Mesendoderm (in vitro differentiated cells): Measurements from ENCODE around the gene IL15RA.
"Not testable (repeated sequence)": the region's sequence is repeated elsewhere in the genome, so short reads cannot be mapped to it uniquely, and the experiment has no call there.

Experiments
- DNase-seq: peaks from one replicate; pipeline ENCODE4 v3.0.0; 2013
- H2AK5ac ChIP-seq: 2 replicates; pipeline ENCODE4 v1.6.1; 2013; ENCODE audit warnings: low read length, inconsistent platforms
- H2BK120ac ChIP-seq: 2 replicates; pipeline ENCODE4 v1.6.1; 2013; ENCODE audit warnings: low read depth, mild to moderate bottlenecking, low read length, moderate library complexity, mixed read lengths
- H2BK15ac ChIP-seq: replicated peaks from 2 replicates; pipeline ENCODE4 v1.6.1; 2013; ENCODE audit warnings: low read depth, mild to moderate bottlenecking, moderate library complexity
- H2BK5ac ChIP-seq: 2 replicates; pipeline ENCODE4 v1.6.1; 2013; ENCODE audit warnings: low read length, inconsistent platforms
- H3K18ac ChIP-seq: 2 replicates; pipeline ENCODE4 v1.6.1; 2013; ENCODE audit warnings: mild to moderate bottlenecking, low read length, mixed read lengths
- H3K23ac ChIP-seq: one replicate; pipeline ENCODE4 v1.6.1; 2013; ENCODE audit warnings: low read length
- H3K27ac ChIP-seq: 2 replicates; pipeline ENCODE4 v1.5.1; 2013; ENCODE audit warnings: low read depth, mild to moderate bottlenecking, inconsistent platforms, low read length, moderate library complexity
- H3K27me3 ChIP-seq: 2 replicates; pipeline ENCODE4 v1.6.1; 2013; ENCODE audit warnings: low read length, control low read depth, mild to moderate bottlenecking, inconsistent platforms; ENCODE audit not compliant: insufficient read depth, poor library complexity
- H3K36me3 ChIP-seq: 2 replicates; pipeline ENCODE4 v1.6.1; 2013; ENCODE audit warnings: low read length, inconsistent platforms; ENCODE audit not compliant: control insufficient read depth, insufficient read depth
- H3K4ac ChIP-seq: one replicate; pipeline ENCODE4 v1.6.1; 2013; ENCODE audit warnings: low read depth, mild to moderate bottlenecking, low read length, moderate library complexity
- H3K4me1 ChIP-seq: 2 replicates; pipeline ENCODE4 v1.6.1; 2013; ENCODE audit warnings: low read depth, low read length, inconsistent platforms; ENCODE audit not compliant: control insufficient read depth
- H3K4me2 ChIP-seq: 2 replicates; pipeline ENCODE4 v1.6.1; 2013; ENCODE audit warnings: low read length
- H3K4me3 ChIP-seq: 2 replicates; pipeline ENCODE4 v1.5.1; 2013; ENCODE audit warnings: mild to moderate bottlenecking, low read length
- H3K56ac ChIP-seq: one replicate; pipeline ENCODE4 v1.6.1; 2013; ENCODE audit warnings: low read length
- H3K79me1 ChIP-seq: 2 replicates; pipeline ENCODE4 v1.6.1; 2013; ENCODE audit warnings: low read length, inconsistent platforms
- H3K79me2 ChIP-seq: 2 replicates; pipeline ENCODE4 v1.6.1; 2013; ENCODE audit warnings: mild to moderate bottlenecking, low read length; ENCODE audit not compliant: control insufficient read depth, insufficient read depth
- H3K9ac ChIP-seq: 2 replicates; pipeline ENCODE4 v1.6.1; 2013; ENCODE audit warnings: low read length, inconsistent platforms
- H4K5ac ChIP-seq: one replicate; pipeline ENCODE4 v1.6.1; 2013; ENCODE audit warnings: low read length
- H4K8ac ChIP-seq: one replicate; pipeline ENCODE4 v1.6.1; 2013; ENCODE audit warnings: low read depth, mild to moderate bottlenecking, control low read depth, low read length, moderate library complexity
- WGBS: extraction: QIAGEN DNeasy Blood & Tissue Kit; methylation state at CpG from one replicate; pipeline ENCODE4 v1.1.7; 2013; ENCODE audit warnings: low lambda C conversion rate, missing lambda C conversion rate; ENCODE audit not compliant: insufficient coverage; ENCODE audit errors: extremely low coverage; 5-methylcytosine and 5-hydroxymethylcytosine counted together

IL15RA gene

DNA sequence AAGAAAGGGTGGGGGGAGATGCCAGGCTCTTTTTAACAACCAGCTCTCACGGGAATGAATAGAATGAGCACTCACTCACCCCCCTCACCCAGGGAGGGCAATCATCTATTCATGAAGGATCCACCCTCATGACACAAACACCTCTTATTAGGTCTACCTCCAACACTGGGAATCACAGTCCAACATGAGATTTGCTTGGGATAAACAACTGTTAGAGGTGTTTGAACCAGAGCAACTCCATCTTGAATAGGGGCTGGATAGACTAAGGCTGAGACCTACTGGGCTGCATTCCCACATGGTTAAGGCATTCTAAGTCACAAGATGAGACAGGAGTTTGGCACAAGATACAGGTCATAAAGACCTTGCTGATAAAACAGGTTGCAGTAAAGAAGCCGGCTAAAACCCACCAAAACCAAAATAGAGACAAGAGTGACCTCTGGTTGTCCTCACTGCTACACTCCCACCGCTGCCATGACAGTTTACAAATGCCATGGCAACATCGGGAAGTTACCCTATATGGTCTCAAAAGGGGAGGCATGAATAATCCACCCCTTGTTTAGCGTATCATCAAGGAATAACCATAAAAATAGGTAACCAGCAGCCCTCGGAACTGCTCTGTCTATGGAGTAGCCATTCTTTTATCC, 27.9 kb upstream of the IL15RA start:
- H3K79me1 ChIP-seq, H3K4me1 ChIP-seq, H3K4ac ChIP-seq, H3K27ac ChIP-seq, H3K9ac ChIP-seq, H3K23ac ChIP-seq, H2BK5ac ChIP-seq, H3K56ac ChIP-seq, H2AK5ac ChIP-seq, H4K5ac ChIP-seq, H3K36me3 ChIP-seq, DNase-seq, H3K79me2 ChIP-seq, H3K4me2 ChIP-seq, H4K8ac ChIP-seq, H3K18ac ChIP-seq, H3K27me3 ChIP-seq, H2BK120ac ChIP-seq, H3K4me3 ChIP-seq, H2BK15ac ChIP-seq: not testable (repeated sequence)
- WGBS = no CpG with 5 or more reads among the region's 6 CpGs

DNA sequence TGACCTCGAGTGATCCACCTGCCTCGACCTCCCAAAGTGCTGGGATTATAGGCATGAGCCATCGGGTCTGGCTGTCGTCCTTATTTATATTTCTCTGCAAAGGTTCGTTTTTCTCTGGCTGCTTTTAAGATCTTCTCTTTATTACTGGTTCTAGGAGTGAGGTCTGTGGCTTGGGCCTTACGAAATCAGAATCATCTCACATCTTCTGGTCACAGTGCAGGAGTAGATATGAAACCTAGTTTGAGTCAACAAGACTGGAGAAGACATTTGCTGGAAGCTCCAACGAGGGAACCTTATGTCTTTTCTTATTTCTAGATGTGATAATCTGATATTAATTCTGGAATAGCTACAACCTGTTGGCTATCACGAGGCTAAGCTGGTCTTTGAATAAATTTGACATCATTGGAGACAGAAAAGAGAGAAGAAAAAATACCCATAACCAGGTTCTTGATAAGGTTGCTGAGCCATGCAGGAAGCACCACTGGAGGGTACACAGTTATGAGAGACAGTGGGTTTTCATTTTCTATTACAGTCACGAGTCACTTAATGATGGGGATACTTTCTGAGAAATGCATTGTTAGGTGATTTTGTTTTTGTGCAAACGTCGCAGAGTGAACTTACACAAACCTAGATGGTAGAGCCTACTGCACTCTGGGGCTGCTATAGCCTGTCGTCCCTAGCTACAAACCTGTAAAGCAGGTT, 25.6 kb upstream of the IL15RA start:
- Histone ChIP-seq H3K27me3 (no peaks in the 10 kb centered on the region), H3K79me2 (no peaks in the 10 kb centered on the region)
- no CpG with 5 or more reads among the region's 12 CpGs for WGBS

DNA sequence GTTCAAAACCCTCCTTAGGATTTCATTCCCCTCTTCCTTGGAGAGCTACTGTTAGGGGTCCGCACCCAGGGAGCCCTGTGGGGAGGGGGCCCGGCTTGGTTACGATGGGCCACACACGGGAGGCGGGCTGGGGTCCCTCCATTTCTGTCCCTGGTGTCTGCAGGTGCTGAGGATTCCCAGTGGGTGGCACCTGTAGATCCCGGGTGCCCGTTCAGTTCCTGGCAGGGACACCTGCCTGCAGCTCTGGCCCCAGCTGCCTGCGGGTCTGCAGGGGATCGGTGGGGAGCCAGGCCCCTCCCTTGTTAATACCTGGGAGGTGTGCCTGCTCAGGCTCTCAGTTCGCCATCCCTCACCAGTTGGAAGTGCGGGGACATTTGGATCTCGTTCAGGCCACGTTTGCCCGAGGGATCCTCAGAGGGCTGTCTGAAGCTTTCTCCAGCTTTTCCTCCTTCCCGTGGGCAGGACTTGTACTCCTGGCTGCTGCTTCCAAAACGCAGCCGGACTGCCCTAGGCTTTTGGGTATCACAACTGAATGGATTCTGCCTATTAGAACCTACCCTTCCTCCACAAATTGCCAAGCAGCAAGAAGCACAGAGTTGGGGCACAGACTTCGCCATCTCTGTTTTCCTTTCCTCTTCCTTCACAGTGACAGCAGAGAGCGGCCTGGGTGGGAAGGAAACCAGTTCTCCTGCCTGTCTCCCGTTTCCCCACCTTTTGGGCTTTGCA, 22.3 kb upstream of the IL15RA start:
- H3K79me2 ChIP-seq = no peaks in the 10 kb centered on the region
- H3K18ac ChIP-seq = no peak overlapping the region
- H3K56ac ChIP-seq = no peak overlapping the region
- no peak overlapping the region for H2AK5ac ChIP-seq
- no peaks in the 10 kb centered on the region for H3K79me1 ChIP-seq
- no peak overlapping the region for H2BK120ac ChIP-seq
- no peak overlapping the region for H3K23ac ChIP-seq
- H3K36me3 ChIP-seq = no peaks in the 10 kb centered on the region
- no peak overlapping the region for H3K4me3 ChIP-seq
- no peak for DNase-seq
- H4K5ac ChIP-seq = no peak overlapping the region
- no peaks in the 10 kb centered on the region for H3K27me3 ChIP-seq
- no CpG with 5 or more reads among the region's 20 CpGs for WGBS
- no peak overlapping the region for H3K9ac ChIP-seq
- H2BK15ac ChIP-seq = no peak overlapping the region
- H2BK5ac ChIP-seq = no peak overlapping the region
- no peak overlapping the region for H3K27ac ChIP-seq
- H3K4me2 ChIP-seq = no peak overlapping the region
- no peak overlapping the region for H4K8ac ChIP-seq
- H3K4ac ChIP-seq = no peak overlapping the region
- H3K4me1 ChIP-seq = no peaks in the 10 kb centered on the region

More for the DNA sequence above, 25.6 kb upstream of the IL15RA start:
- H3K4me2 ChIP-seq = no peak overlapping the region
- no peak overlapping the region for H3K4ac ChIP-seq
- DNase-seq = no peak
- H3K18ac ChIP-seq = no peak overlapping the region
- no peak overlapping the region for H2BK5ac ChIP-seq
- H4K8ac ChIP-seq = no peak overlapping the region
- H2BK15ac ChIP-seq = no peak overlapping the region
- H2BK120ac ChIP-seq = no peak overlapping the region
- no peak overlapping the region for H4K5ac ChIP-seq
- H2AK5ac ChIP-seq = no peak overlapping the region
- H3K27ac ChIP-seq = no peak overlapping the region
- H3K36me3 ChIP-seq = no peaks in the 10 kb centered on the region
- no peaks in the 10 kb centered on the region for H3K4me1 ChIP-seq
- H3K79me1 ChIP-seq = no peaks in the 10 kb centered on the region
- no peak overlapping the region for H3K9ac ChIP-seq
- no peak overlapping the region for H3K23ac ChIP-seq
- no peak overlapping the region for H3K4me3 ChIP-seq
- H3K56ac ChIP-seq = no peak overlapping the region

DNA sequence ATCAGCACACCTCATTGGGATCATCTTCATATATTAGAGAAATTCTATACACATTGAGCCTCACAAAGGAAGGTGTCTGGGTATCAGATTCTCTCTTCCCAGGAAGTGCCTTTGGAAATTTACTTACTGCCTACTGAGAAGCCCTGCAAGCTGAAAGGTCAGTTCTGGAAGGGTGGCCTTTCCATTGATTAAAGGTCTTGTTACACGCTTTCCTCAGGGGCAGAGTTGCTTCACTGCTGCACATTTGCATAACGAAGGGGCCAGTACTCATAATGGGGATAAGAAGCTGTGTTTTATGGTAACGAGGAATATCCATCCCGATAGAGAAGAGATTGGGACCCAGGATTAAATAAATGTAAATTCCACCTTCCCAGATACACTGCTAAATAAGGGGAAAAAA, 19.4 kb upstream of the IL15RA start:
- no CpG with 5 or more reads among the region's 4 CpGs for WGBS
- H3K18ac ChIP-seq = no peak overlapping the region
- H3K9ac ChIP-seq = no peak overlapping the region
- H3K23ac ChIP-seq = no peak overlapping the region
- no peak overlapping the region for H3K4me2 ChIP-seq
- H3K4ac ChIP-seq = no peak overlapping the region
- H3K4me3 ChIP-seq = no peak overlapping the region
- no peak overlapping the region for H3K27ac ChIP-seq
- H2BK15ac ChIP-seq = no peak overlapping the region
- H3K56ac ChIP-seq = no peak overlapping the region
- H3K79me2 ChIP-seq = no peaks in the 10 kb centered on the region
- H3K36me3 ChIP-seq = no peaks in the 10 kb centered on the region
- H2BK120ac ChIP-seq = no peak overlapping the region
- H4K8ac ChIP-seq = no peak overlapping the region
- H3K27me3 ChIP-seq = no peaks in the 10 kb centered on the region
- H2BK5ac ChIP-seq = no peak overlapping the region
- DNase-seq = no peak
- H4K5ac ChIP-seq = no peak overlapping the region
- H3K4me1 ChIP-seq = no peaks in the 10 kb centered on the region
- no peaks in the 10 kb centered on the region for H3K79me1 ChIP-seq
- no peak overlapping the region for H2AK5ac ChIP-seq

DNA sequence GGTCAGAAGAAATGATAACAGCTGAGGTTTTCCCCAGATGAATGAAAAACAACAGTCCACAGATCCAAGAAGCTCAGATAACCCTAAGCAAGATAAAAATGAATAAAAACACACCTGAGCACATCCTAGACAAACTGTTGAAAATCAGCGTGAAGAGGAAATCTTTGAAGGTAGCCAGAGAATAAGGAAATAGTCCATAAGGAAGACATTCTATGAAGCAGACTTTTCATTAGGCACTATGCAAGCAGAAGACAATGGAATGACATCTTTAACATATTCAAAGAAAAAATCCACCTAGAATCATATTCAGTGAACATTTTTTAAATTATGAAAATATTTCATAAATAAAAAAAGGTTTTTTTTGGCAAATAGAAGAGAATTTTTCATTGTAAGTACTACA, 15.1 kb upstream of the IL15RA start:
- no peak overlapping the region for H2BK120ac ChIP-seq
- H3K56ac ChIP-seq = no peak overlapping the region
- H3K4me1 ChIP-seq = no peaks in the 10 kb centered on the region
- H2BK15ac ChIP-seq = no peak overlapping the region
- no peak for DNase-seq
- no CpG with 5 or more reads among the region's 1 CpG for WGBS
- H3K27me3 ChIP-seq = no peaks in the 10 kb centered on the region
- H3K27ac ChIP-seq = no peak overlapping the region
- H3K23ac ChIP-seq = no peak overlapping the region
- H3K36me3 ChIP-seq = no peaks in the 10 kb centered on the region
- H3K4ac ChIP-seq = no peak overlapping the region
- no peak overlapping the region for H3K9ac ChIP-seq
- no peak overlapping the region for H4K8ac ChIP-seq
- H4K5ac ChIP-seq = no peak overlapping the region
- no peak overlapping the region for H2BK5ac ChIP-seq
- no peaks in the 10 kb centered on the region for H3K79me1 ChIP-seq
- H3K4me3 ChIP-seq = no peak overlapping the region
- no peak overlapping the region for H3K18ac ChIP-seq
- no peak overlapping the region for H2AK5ac ChIP-seq
- no peaks in the 10 kb centered on the region for H3K79me2 ChIP-seq
- H3K4me2 ChIP-seq = no peak overlapping the region
